Measurements from ENCODE around the gene NPM1. TPM values are rescaled to one million over a fixed set of nuclear protein-coding genes. Genes with fewer than 3 reads are reported as not detected.
A peak's percentile ranks its signal among the peaks of the same experiment; 100 is the strongest.

Gene NPM1
- total RNA-seq, 2 donors from 2014 or later: 310 to 501 TPM

DNA sequence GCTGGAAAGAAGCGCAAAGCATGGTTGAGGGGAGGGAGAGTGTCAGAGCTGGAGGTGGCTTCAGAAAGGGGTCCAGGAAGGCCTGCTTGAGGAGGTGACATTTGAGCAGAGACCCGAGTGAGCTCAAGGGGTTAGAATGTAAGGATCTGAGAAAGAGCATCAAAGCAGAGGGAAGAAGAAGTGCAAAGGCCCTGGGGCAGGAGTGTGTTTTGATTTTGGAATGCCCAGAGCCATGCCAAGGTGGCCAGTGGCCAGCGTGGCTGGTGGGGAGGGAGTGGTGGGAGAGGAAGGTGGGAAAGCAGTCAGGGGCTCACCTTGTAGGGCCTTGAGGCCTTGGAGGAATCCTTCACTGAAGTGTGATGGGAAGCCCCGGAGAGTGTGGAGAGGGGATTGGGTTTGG, 47.2 kb downstream of the NPM1 start:
- no peaks in the 10 kb centered on the region for H3K36me3 ChIP-seq (replicated peaks in 1 of 2; ENCODE audit: insufficient read depth in 1 of 2, low read depth in 2 of 2)
- no peak for DNase-seq
- H3K27me3 ChIP-seq: no peaks in the 10 kb centered on the region
- intact Hi-C loops (cut with DNase I): no loop called here
- peaks cover 27% of the 10 kb centered on the region for H3K4me1 ChIP-seq
- no peaks in the 10 kb centered on the region for H3K9me3 ChIP-seq
- TF ChIP-seq, protein P1, sequence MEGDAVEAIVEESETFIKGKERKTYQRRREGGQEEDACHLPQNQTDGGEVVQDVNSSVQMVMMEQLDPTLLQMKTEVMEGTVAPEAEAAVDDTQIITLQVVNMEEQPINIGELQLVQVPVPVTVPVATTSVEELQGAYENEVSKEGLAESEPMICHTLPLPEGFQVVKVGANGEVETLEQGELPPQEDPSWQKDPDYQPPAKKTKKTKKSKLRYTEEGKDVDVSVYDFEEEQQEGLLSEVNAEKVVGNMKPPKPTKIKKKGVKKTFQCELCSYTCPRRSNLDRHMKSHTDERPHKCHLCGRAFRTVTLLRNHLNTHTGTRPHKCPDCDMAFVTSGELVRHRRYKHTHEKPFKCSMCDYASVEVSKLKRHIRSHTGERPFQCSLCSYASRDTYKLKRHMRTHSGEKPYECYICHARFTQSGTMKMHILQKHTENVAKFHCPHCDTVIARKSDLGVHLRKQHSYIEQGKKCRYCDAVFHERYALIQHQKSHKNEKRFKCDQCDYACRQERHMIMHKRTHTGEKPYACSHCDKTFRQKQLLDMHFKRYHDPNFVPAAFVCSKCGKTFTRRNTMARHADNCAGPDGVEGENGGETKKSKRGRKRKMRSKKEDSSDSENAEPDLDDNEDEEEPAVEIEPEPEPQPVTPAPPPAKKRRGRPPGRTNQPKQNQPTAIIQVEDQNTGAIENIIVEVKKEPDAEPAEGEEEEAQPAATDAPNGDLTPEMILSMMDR (IDR thresholded peaks at IDR 0.05): no peak
- H3K4me3 ChIP-seq: no peak overlapping the region
- 93 to 98% methylated on average over 4 of the region's 4 CpGs for WGBS, 2 donors
- ATAC-seq: no peak
- H3K27ac ChIP-seq: no peak overlapping the region

DNA sequence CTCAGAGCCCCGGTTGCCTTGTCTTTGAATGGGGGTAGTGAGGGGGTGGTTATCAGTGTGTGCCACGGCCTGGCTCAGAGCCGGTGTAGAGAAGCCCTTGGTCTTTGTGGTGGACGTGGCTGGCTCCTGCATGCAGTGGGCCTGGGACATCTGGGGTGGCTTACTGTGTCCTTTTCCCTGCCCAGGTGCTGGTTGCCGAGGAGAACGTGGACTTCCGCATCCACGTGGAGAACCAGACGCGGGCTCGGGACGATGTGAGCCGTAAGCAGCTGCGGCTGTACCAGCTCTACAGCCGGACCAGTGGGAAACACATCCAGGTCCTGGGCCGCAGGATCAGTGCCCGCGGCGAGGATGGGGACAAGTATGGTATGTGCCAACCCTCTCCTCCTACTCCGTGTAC, 48.3 kb downstream of the NPM1 start:
- Histone ChIP-seq H3K4me3 (no peak overlapping the region), H3K27me3 (no peaks in the 10 kb centered on the region), H3K9me3 (no peaks in the 10 kb centered on the region), H3K36me3 (replicated peaks in 1 of 2; ENCODE audit: insufficient read depth in 1 of 2, low read depth in 2 of 2) (no peaks in the 10 kb centered on the region), H3K4me1 (peaks cover 27% of the 10 kb centered on the region), H3K27ac (peak overlapping the region in 3 of 4 donors; percentile 68 to 84 (median 84))
- no peak for TF ChIP-seq POLR2A (IDR thresholded peaks at IDR 0.05)
- TF ChIP-seq, protein P1 (IDR thresholded peaks at IDR 0.05): no peak
- DNase-seq: no peak
- intact Hi-C loops (cut with DNase I): no loop called here
- no peak for ATAC-seq
- WGBS, 2 donors: 90 to 95% methylated on average over 20 of the region's 20 CpGs

DNA sequence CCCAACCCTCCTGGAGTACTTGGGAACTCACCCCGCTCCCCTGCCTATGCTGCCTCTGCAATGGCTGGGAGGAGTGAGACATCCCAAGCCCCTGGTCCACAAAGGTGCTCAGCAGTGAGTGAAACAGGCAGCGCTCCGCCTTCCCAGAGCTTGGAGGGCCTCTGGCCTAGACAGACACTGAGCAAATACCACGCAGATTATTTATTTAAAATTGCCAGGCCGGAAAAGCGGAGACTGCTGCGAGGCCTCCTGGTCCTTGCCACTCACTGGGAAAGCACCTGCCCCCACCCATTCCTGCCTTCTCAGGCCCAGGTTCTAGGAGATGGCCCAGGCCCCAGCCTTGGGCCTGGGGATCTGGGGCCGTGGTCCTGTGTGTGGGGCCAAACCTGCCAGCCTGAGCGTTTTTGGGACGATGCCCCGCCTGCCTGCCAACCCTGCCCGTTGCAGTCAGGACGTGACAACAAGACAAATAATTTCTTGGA, 49.2 kb downstream of the NPM1 start:
- WGBS, 2 donors: 28 to 36% methylated on average over 8 to 13 of the region's 13 CpGs
- Histone ChIP-seq H3K36me3 (replicated peaks in 1 of 2; ENCODE audit: insufficient read depth in 1 of 2, low read depth in 2 of 2) (no peaks in the 10 kb centered on the region), H3K4me1 (peaks cover 27% of the 10 kb centered on the region), H3K27ac (peak overlapping the region; percentile 68 to 93 (median 84)), H3K27me3 (no peaks in the 10 kb centered on the region), H3K4me3 (no peak overlapping the region), H3K9me3 (no peaks in the 10 kb centered on the region)
- ATAC-seq (peak; percentile 54), DNase-seq (peak in 3 of 4 donors; percentile 59 to 78 (median 73))
- intact Hi-C loops (cut with DNase I): no loop called here
- TF ChIP-seq, protein P1 (IDR thresholded peaks at IDR 0.05): no peak
- TF ChIP-seq POLR2A (IDR thresholded peaks at IDR 0.05): no peak

DNA sequence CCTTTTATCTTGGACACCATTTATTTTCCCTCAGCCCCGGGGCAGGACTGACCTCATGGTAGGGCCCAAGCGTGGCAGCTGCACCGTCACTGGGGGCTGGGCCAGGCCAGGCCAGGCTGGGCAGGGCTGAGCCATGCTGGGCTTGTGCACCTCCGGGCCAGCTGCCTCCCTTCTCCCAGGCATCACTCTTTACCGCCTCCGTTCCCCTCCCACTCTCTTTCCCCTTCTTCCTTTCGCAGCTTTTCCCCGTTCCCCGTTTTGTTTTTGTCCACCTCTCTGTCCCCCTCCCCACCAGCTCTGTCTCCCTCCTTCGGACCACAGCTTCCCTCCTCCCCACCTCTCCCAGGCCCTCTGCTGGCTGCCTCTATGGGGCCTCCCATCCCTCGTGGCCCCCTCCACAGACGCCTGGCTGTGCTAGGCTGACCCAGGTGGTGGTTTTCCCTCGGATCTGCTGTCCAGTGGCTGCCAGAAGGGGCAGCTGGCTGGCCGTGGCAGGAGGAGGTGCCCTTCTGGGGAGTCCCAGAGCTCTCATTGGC, 49.7 kb downstream of the NPM1 start:
- ATAC-seq (peak; percentile 91), DNase-seq (peak; percentile 83 to 94 (median 92))
- peaks cover 27% of the 10 kb centered on the region for H3K4me1 ChIP-seq
- H3K27me3 ChIP-seq: no peaks in the 10 kb centered on the region
- intact Hi-C loops (cut with DNase I): no loop called here
- H3K9me3 ChIP-seq: no peaks in the 10 kb centered on the region
- no peaks in the 10 kb centered on the region for H3K36me3 ChIP-seq (replicated peaks in 1 of 2; ENCODE audit: insufficient read depth in 1 of 2, low read depth in 2 of 2)
- 27 to 36% methylated on average over 14 of the region's 14 CpGs for WGBS, 2 donors
- peak overlapping the region; percentile 68 to 93 (median 84) for H3K27ac ChIP-seq
- TF ChIP-seq POLR2A (IDR thresholded peaks at IDR 0.05): peak; percentile 34 to 66 (median 58)
- TF ChIP-seq, protein P1 (IDR thresholded peaks at IDR 0.05): peak in 4 of 7 experiments; percentile 34 to 64 (median 50)
- no peak overlapping the region for H3K4me3 ChIP-seq

DNA sequence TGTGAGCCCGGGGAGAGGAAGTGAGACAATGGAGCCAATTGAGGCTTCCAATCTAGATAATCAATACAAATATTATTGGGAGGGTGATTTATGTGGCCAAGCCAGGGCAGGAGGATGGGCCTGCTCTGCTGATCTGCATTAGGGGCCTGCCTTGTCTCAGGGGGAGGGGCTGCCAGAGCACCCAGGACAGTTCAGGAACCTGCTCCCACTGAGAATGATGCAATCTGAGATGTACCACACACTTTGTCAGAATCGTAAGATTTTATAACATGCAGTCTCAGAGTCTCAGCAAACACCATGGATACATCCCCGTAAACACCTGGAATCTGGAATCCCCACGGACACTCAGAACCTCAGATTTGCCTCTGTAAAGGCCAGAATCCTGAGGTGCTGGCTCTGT, 51.1 kb downstream of the NPM1 start:
- intact Hi-C loops (cut with DNase I): no loop called here
- Histone ChIP-seq H3K4me1 (peaks cover 27% of the 10 kb centered on the region), H3K4me3 (no peak overlapping the region), H3K36me3 (replicated peaks in 1 of 2; ENCODE audit: insufficient read depth in 1 of 2, low read depth in 2 of 2) (no peaks in the 10 kb centered on the region), H3K27ac (peak overlapping the region in 1 of 4 donors; percentile 0), H3K27me3 (no peaks in the 10 kb centered on the region), H3K9me3 (no peaks in the 10 kb centered on the region)
- 47 to 57% methylated on average over 2 to 4 of the region's 4 CpGs for WGBS, 2 donors
- TF ChIP-seq, protein P1 (IDR thresholded peaks at IDR 0.05): no peak
- TF ChIP-seq POLR2A (IDR thresholded peaks at IDR 0.05): no peak
- DNase-seq (no peak), ATAC-seq (no peak)
